Esophagus (tissue), 2 donors: ENCODE results near the gene TNIK. TPM values are rescaled to one million over a fixed set of nuclear protein-coding genes. Genes with fewer than 3 reads are reported as not detected.

Source experiments
- H3K27ac ChIP-seq, 2 donors: one replicate each; pipeline ENCODE4 v1.5.1; 2013; ENCODE audit warnings: low read depth in 2 of 2, mild to moderate bottlenecking in 2 of 2, inconsistent platforms in 1 of 2, low read length in 1 of 2, moderate library complexity in 1 of 2
- H3K27me3 ChIP-seq, 2 donors: one replicate each; pipeline ENCODE4 v1.6.1; 2013; ENCODE audit warnings: low read length in 2 of 2, control low read depth in 1 of 2, mild to moderate bottlenecking in 1 of 2; ENCODE audit not compliant: insufficient read depth in 2 of 2, control insufficient read depth in 1 of 2
- H3K36me3 ChIP-seq, 2 donors: one replicate each; pipeline ENCODE4 v1.6.1; 2013; ENCODE audit warnings: low read length in 1 of 2; ENCODE audit not compliant: control insufficient read depth in 2 of 2, insufficient read depth in 2 of 2
- H3K4me1 ChIP-seq, 2 donors: one replicate each; pipeline ENCODE4 v1.6.1; 2013; ENCODE audit warnings: low read length in 1 of 2; ENCODE audit not compliant: control insufficient read depth in 2 of 2, insufficient read depth in 2 of 2
- H3K4me3 ChIP-seq, 2 donors: one replicate each; pipeline ENCODE4 v1.5.1; 2013; ENCODE audit warnings: low read length in 2 of 2, mild to moderate bottlenecking in 2 of 2, low read depth in 1 of 2, moderate library complexity in 1 of 2
- H3K9me3 ChIP-seq, 2 donors: one replicate each; pipeline ENCODE4 v1.6.1; 2013; ENCODE audit warnings: mild to moderate bottlenecking in 2 of 2, low read depth in 1 of 2, low read length in 1 of 2, moderate library complexity in 1 of 2; ENCODE audit not compliant: control insufficient read depth in 2 of 2, insufficient read depth in 1 of 2
- WGBS, 2 donors: extraction: QIAGEN DNeasy Blood & Tissue Kit; methylation state at CpG; one replicate each; pipeline ENCODE4 v1.1.7; 2013; 5-methylcytosine and 5-hydroxymethylcytosine counted together
- polyA plus RNA-seq, 2 donors: library from polyadenylated mRNA; stranded (reverse); fragments of 200-250 nt; gene quantifications; one replicate each; pipeline ENCODE4 v1.2.3, GENCODE V29; 2013
- donor health status: healthy with polysubstance abuse.
- donor health status: Bipolar disorder and iron deficiency.

The TNIK gene
- polyA plus RNA-seq, 2 donors, result 2.2 to 3.2 TPM

GRCh38 chr3:171177553-171177952 is 282.7 kb downstream of the TNIK start:
- Histone ChIP-seq H3K4me3 (no peak overlapping the region), H3K36me3 (no peaks in the 10 kb centered on the region), H3K9me3 (no peaks in the 10 kb centered on the region), H3K27me3 (no peaks in the 10 kb centered on the region), H3K4me1 (peaks cover 0 to 4% of the 10 kb centered on the region in 2 donors), H3K27ac (no peak overlapping the region)
- WGBS, 2 donors, result 84 to 91% methylated on average over 2 of the region's 2 CpGs

- WGBS, 2 donors, result 93% methylated on average over 3 of the region's 3 CpGs
Measured at GRCh38 chr3:171177056-171177455, 283.1 kb downstream of the TNIK start.

DNA sequence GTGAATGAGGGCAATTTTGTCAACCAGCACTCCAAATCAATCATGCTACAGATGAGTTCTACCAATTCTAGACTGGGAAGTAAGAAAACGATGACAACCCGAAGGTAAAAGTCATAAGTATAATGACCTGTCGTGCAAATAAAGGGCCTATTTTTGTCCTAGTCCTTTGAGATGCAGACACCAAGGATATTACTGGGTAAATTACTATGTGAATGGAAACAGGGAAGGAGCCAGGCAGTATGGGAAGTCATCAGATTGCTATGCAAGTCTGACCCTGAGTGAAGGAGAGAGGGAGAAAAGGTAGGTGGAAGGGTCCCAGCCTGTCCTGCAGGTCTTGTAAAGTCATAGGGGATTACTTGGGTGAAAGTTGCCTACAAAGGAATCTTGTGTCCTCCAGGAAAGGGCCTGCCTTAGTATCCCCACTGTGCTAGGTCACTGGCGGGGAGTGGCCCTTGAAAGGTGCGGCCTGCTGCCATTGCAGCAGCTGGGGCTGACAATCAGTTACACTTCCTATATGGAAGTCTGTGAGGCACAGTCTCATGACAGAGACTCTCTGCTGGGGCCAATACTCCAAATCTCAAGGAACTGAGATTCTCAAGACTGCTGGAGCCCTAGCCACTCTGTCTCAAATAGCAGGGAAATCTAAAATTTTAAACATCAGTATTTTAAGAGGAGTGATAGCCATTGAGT is 283.8 kb downstream of the TNIK start:
- H3K27ac ChIP-seq, result no peak overlapping the region

More at GRCh38 chr3:171177056-171177455, 283.1 kb downstream of the TNIK start:
- H3K27ac ChIP-seq, result no peak overlapping the region
- H3K4me3 ChIP-seq, result no peak overlapping the region
- H3K36me3 ChIP-seq, result no peaks in the 10 kb centered on the region
- peaks cover 0 to 2% of the 10 kb centered on the region in 2 donors for H3K4me1 ChIP-seq
- no peaks in the 10 kb centered on the region for H3K27me3 ChIP-seq
- no peaks in the 10 kb centered on the region for H3K9me3 ChIP-seq

DNA sequence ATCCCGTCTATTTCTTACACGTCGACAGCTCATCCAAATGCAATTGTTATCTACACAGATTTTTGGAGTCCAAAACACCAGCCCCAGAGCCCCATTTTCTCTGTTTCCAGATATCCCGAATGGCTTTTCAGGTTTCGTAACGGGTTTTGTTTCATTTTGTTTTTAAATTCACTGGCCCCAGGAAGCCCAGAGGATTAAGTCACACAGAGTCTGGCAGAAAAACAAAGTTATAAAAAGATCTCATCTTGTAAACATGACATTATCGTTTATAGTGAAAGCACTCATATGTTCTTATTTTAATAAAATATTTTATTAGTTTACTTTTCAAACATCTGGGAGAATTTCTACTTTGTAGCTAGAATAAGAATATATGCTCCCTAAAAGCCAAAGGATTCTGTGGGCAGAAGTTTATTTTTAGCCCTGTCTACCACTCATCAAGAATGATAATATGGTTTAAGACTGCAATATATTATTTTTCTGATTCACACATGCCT is 284.4 kb downstream of the TNIK start:
- peaks cover 0 to 2% of the 10 kb centered on the region in 2 donors for H3K4me1 ChIP-seq
- no peak overlapping the region for H3K4me3 ChIP-seq
- H3K27ac ChIP-seq, result no peak overlapping the region
- WGBS, 2 donors, result 62 to 68% methylated on average over 7 of the region's 7 CpGs
- H3K36me3 ChIP-seq, result no peaks in the 10 kb centered on the region
- H3K27me3 ChIP-seq, result no peaks in the 10 kb centered on the region
- no peaks in the 10 kb centered on the region for H3K9me3 ChIP-seq

More for the DNA sequence above, 283.8 kb downstream of the TNIK start:
- 83 to 85% methylated on average over 5 of the region's 5 CpGs for WGBS, 2 donors
- Histone ChIP-seq H3K36me3 (no peaks in the 10 kb centered on the region), H3K9me3 (no peaks in the 10 kb centered on the region), H3K4me1 (peaks cover 0 to 2% of the 10 kb centered on the region in 2 donors), H3K27me3 (no peaks in the 10 kb centered on the region), H3K4me3 (no peak overlapping the region)

DNA sequence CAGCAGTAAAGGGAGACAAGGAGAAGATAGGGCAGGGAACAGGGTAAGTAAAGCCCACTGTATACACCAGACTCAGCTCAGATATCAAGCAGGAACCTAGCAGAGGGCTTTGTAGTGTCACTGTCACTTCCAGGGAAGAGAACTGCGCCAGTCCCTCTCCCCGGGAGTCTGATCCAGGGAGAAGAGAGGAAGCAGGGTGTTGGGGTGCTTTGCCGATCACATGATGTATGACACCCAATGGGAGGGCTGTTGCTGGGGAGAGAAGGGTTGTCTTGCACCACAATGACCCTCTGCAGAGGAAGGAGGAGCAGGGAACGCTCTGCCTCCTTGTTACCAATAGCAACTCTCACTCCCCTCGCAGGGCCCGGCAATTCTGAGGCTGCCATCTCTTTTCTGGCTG is 286.5 kb downstream of the TNIK start:
- H3K9me3 ChIP-seq, result no peaks in the 10 kb centered on the region
- no peak overlapping the region for H3K4me3 ChIP-seq
- no peaks in the 10 kb centered on the region for H3K36me3 ChIP-seq
- WGBS, 2 donors, result 75 to 87% methylated on average over 6 of the region's 6 CpGs
- H3K4me1 ChIP-seq, result peaks cover 0 to 2% of the 10 kb centered on the region in 2 donors
- H3K27ac ChIP-seq, result no peak overlapping the region
- H3K27me3 ChIP-seq, result no peaks in the 10 kb centered on the region

GRCh38 chr3:171172070-171172469 is 288.1 kb downstream of the TNIK start:
- Histone ChIP-seq H3K36me3 (no peaks in the 10 kb centered on the region), H3K4me1 (peaks cover 0 to 2% of the 10 kb centered on the region in 2 donors), H3K27me3 (no peaks in the 10 kb centered on the region), H3K9me3 (no peaks in the 10 kb centered on the region), H3K4me3 (no peak overlapping the region), H3K27ac (no peak overlapping the region)
- WGBS, 2 donors, result 79 to 85% methylated on average over 4 of the region's 4 CpGs

GRCh38 chr3:171169866-171170265 is 290.3 kb downstream of the TNIK start:
- no peak overlapping the region for H3K4me3 ChIP-seq
- H3K9me3 ChIP-seq, result no peaks in the 10 kb centered on the region
- 61 to 89% methylated on average over 1 of the region's 1 CpG for WGBS, 2 donors
- no peaks in the 10 kb centered on the region for H3K4me1 ChIP-seq
- H3K27ac ChIP-seq, result no peak overlapping the region
- no peaks in the 10 kb centered on the region for H3K27me3 ChIP-seq
- peaks cover 0 to 2% of the 10 kb centered on the region in 2 donors for H3K36me3 ChIP-seq

DNA sequence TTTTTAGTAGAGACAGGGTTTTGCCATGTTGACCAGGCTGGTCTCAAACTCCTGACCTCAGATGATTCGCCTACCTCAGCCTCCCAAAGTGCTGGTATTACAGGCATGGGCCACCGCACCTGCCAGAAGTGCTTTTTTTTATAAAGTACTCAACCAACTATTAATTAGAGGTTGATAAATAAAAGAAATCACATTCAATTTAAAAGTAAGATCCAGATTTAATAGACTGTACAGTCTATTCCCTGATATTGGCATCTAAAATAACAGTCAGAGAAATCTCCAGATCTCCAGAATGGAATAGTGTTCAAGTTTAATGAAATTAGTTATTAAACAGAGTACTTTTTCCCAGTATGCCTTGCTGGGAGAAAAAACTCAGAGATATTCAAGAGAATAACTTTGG is 290.8 kb downstream of the TNIK start:
- Histone ChIP-seq H3K4me3 (no peak overlapping the region), H3K27ac (no peak overlapping the region), H3K27me3 (no peaks in the 10 kb centered on the region), H3K4me1 (no peaks in the 10 kb centered on the region), H3K9me3 (no peaks in the 10 kb centered on the region), H3K36me3 (peaks cover 0 to 2% of the 10 kb centered on the region in 2 donors)
- WGBS, 2 donors, result 47 to 70% methylated on average over 2 of the region's 2 CpGs

DNA sequence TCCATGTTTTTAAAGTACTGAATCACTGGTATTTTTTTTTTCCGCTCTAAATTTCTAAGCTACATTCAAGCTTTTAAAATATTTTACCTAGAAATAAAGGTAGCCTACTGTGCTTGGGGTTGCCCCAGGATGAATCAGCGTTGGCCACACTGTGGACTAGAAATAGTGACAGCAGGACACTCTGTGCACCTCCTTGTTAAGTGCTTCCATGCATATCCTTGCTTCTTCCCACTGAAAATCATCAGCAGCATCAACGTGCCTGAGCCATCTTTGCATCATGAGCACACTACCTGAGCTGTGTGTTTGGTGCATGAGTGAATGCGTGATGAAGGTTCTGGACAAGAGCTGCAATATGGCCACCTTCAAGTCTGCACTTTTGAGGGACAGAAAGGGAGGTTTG is 291.7 kb downstream of the TNIK start:
- H3K4me3 ChIP-seq, result no peak overlapping the region
- WGBS, 2 donors, result 94% methylated on average over 4 of the region's 4 CpGs
- H3K4me1 ChIP-seq, result no peaks in the 10 kb centered on the region
- H3K27me3 ChIP-seq, result no peaks in the 10 kb centered on the region
- no peak overlapping the region for H3K27ac ChIP-seq
- H3K9me3 ChIP-seq, result no peaks in the 10 kb centered on the region
- H3K36me3 ChIP-seq, result peaks cover 0 to 2% of the 10 kb centered on the region in 2 donors

GRCh38 chr3:171168086-171168485 is 292.1 kb downstream of the TNIK start:
- Histone ChIP-seq H3K27me3 (no peaks in the 10 kb centered on the region), H3K4me3 (no peak overlapping the region), H3K36me3 (peaks cover 0 to 2% of the 10 kb centered on the region in 2 donors), H3K9me3 (no peaks in the 10 kb centered on the region), H3K4me1 (no peaks in the 10 kb centered on the region), H3K27ac (no peak overlapping the region)
- WGBS, 2 donors, result 73 to 80% methylated on average over 5 of the region's 5 CpGs
